CD4-positive, alpha-beta T cell treated with Interleukin-6 for 4 hours (primary cell): ENCODE data around the gene GNLY.
"Not testable (repeated sequence)": the region's sequence is repeated elsewhere in the genome, so short reads cannot be mapped to it uniquely, and the experiment has no call there.

Experiments used
- DNase-seq: peaks from one replicate; pipeline ENCODE4 v3.0.0-alpha.2; 2020; ENCODE audit warnings: mixed read lengths

GNLY gene

DNA sequence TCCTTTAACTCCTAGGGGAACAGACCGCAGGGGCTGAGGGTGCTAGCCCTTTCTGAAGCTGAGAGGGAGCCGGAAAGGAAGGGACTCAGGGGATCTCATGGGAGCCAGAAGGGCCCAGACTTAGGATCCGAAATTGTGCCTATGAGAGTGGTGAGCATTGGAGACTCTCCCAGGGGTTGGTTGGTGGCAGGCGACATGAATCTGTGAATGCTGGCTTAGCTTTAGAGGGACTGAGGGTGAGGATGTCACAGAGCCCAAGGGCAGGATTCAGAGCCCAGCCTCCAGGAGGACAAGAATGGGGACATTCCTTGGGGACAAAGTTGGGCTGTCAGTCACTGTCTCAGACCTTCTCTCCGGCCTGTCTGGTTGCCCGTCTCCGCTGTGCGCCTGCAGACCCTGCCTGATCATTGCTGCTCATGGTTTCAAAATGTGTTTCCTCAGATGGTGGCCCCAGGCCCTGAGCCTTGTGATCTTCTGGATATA is 17.5 kb downstream of the GNLY start:
- DNase-seq, result no peak

DNA sequence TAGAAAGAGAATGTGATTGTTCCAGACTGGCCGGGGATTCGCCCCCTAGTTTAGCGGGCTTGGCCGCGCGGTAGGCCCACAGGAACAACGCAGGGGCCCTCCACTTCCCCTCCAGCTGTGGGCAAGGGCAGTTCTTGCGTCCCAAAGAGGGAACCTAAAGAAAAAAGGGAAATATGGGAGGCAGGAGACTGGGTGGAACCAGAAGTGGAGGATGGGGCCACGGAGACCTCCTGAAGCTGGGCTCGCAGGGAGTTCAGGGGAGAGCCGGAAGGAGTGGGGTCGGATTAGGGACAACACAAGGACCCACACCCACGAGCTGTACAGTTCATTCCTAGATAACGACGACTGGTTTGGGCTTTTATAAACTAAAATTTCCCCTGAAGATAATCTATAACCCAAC is 18.2 kb downstream of the GNLY start:
- no peak for DNase-seq

DNA sequence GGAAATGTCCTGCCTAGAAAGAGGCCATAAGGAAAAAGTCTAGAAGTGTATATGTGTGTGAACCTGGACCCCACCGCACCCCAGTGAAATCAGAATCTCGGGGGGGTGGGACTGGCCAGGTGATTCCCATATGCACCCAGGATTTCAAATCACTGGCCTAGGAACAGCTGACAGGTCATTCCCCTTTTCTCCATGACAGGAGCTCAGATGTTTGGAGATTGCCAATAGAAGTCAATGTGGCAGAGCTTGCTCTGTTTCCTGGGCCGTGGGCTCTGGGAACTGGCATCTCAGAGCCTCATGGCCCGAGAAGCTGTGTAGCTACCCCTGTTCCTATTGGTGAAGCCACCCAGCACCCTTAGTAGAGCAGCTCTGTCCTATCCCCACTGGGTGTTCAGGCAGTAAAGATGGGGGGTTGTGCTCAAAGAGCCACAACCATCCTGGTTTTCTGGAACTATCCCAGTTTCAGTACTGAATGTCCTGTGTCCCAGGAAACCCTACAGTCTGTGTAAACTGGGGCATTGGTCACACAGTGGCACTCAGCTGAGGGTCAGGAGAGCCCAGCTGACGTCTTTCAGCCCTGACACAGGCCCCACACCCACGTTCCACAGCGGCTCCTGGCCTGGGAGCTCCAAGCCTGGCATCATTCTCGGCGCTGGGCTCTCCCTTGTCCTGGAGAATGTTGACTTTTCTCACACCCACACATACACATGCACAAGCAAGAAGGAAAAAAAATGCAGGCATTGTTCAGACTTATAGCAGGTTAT is 18.9 kb downstream of the GNLY start:
- no peak for DNase-seq

DNA sequence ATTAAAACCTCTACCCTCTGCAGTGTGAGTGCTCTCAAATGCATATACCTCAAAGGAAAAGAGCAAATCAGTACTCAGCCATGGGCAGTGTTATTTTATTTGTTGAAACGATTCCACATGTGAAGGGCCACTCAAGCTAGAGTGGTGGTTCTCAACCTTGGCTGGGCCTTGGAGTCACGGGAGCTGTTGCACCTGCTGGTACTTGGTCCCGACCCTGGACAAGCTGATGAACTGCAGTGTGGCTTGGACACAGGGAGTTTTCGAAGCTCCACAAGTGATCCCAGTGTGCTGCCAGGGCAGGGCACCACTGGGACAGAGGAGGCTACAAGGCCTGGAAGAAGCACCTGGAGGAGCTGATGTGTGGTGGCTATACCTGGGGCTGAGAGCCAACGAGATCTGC is 19.7 kb downstream of the GNLY start:
- no peak for DNase-seq

DNA sequence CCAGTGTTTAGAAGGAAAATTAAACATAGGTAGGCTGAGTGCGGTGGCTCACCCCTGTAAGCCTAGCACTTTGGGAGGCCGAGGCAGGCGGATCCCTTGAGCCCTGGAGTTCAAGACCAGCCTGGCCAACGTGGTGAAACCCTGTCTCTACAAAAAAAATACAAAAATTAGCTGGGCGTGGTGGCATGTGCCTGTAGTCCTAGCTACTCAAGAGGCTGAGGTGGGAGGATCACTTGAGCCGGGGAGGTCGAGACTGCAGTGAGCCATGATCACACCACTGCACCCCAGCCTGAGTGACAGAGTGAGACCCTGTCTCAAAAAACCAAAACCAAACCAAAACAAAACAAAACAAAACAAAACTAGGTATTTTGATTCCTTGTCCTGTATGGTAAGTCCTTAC is 20.3 kb downstream of the GNLY start:
- DNase-seq, result not testable (repeated sequence)

DNA sequence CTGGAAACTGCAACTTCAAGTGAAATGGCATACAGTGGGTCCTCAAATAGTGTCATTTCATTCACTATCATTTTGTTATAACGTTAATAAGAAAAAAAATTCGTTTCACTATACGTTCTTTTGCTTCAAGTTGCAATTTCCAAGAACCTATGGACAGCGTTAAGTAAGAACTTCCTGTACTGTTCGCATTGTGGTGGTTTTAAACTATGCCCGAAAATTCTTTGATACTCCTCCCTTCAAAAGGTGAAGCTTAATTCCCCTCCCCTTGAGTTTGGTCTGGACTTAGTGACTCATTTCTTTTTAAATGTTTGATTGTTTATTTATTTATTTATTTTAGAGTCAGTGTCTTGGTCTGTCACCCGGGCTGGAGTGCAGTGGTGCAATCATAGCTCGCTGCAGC is 20.7 kb downstream of the GNLY start:
- DNase-seq, result no peak

DNA sequence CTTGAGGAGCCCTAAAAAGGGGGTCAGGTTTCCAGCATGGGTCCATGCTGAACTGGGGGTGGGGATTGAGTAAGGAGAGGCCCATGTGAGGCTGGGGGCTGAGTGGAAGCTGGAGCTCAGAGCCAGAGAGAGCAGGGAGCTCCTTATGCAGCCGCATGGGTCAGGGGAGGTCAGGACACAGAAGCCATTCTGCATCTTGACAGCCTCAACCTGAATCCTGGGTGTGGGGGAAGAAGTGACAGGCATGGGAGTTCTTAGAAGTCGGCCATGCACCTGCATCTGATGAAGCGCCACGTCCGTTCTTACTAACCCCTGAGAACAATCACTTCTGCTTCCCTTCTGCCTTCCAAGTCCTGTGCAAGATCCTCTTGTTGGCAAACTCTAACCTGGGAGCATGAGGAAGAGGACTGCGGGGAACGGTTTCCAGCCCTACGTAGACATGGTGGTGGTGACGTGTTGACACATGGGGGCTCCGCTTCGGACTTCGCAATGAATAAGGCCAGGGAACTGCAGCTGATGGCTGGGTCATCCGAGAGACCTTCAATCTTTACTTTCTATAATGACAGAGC is 22.3 kb downstream of the GNLY start:
- DNase-seq, result no peak

DNA sequence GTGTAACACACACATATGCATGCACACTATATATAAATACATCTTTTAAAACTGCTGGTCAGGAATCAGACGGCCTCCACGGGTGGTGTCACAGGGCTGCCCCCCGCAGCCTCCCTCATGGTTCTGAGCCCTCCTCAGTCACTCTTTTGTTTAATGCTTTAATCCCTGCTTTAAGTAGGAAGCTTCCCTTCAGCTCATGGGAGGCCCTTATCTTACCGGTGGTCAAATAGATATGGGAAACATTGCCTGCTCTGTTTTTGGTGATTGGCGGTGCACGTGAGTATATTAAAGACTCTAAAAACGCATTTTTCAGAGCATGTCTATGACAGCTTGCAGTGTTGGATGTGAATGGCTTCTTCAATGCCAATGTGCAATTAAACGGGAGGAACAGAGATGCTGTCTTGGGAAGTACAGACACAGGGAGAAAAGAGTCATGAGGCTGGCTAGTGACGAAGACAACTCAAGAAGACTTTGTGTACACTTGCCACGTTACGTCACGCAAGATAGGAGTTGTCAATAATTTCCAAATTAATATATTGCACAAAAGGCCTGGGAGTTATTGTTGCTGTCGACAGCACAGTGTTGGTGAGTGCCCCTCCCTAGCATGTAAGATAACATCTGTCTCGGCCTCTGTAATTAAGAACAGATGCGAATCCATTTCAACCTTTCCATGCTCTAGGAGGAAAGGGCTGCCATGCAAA is 23.3 kb downstream of the GNLY start:
- no peak for DNase-seq

DNA sequence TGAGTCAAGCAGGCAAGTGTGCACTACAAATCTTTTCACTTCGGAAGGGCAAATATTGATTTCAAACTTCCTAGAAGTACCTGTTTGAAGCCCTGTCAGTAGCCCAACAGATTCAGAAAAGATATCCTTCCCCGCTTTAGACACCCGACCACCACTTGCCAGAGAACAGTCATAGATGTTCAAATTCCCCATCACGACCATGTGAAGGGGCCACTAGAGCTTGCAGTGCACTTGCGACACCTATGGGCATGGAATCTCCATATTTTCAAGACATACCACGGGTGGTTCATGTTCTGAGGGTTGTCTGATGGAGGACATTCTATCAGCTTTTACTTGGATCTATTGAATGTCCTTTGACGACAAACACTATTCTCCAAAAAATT is 23.8 kb downstream of the GNLY start:
- DNase-seq, result no peak

DNA sequence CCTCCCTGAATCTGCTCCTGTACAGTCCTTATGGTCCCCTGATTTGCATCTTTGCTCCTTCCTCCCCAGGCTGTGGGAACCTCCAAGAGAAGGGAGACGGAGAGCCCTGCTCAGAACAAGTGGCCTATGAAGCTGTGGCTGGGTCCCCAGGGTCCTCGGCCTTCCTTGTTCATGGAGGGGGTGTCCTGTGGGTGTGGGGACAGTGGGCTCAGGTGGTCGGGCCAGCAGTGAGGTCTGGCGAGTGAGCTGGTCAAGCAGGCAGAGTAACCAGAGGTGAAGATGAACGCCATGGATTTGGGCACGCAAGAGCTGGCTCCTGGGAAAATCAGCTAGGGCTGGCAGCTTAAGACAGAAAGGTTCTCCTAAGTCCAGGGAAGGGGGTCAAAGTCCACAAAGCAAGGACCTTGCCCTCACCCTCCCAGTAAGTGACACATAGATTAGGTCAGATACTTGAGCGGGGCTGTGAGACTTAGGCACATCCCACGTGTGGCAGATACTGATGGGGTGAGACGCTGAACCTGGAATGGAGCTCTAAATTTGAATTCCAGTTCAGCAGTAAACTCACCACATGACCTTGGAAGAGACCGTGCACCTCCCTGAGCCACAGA is 24.8 kb downstream of the GNLY start:
- DNase-seq, result no peak

DNA sequence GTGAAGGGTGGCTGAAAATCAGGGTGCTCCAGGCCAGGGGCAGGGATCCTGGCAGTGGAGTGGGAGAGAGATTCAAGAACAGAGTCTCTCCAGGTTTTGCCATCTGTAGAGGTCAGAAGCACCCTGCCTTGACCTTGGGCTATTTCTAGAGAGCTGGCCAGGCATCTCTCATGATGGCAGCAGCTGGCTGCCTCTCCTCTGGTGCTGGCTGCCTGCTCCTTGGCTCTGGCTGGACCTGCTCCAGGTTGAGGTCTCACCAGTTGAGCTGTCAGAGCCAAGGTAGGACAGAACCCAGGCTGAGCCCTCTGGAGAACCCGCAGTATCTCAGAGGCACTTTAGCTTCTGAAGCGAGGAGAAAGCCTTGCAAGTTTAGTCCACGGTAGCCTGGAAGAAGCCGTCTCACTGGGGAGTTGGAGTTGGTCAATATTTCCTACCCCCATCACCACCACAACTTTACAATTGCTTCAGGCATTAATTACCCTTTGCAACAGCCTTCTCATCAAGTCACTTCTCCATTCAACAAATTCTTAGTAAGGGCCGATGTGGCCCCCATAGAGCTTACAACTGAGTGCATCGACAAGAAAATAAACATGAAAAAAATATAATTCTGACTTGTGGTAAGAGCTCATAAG is 25.6 kb downstream of the GNLY start:
- DNase-seq, result no peak

DNA sequence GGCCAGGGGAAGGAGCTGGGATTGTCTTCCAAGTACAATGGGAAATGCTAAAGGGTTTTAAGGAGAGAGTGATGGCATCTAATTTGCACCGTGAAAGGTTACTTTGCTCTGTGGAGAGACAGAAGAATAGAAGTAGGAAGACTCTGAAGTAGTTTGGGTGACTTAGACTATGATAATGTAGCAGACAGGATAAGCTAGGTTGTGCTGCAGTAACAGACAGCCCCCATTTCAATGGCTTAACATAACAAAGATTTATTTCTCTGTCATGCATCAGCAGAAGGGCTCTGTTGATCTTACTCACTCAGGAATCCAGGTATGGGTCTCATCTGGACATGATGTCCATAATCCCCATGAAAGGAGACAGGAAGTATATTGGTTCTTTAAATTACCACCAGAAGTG is 26.4 kb downstream of the GNLY start:
- no peak for DNase-seq

DNA sequence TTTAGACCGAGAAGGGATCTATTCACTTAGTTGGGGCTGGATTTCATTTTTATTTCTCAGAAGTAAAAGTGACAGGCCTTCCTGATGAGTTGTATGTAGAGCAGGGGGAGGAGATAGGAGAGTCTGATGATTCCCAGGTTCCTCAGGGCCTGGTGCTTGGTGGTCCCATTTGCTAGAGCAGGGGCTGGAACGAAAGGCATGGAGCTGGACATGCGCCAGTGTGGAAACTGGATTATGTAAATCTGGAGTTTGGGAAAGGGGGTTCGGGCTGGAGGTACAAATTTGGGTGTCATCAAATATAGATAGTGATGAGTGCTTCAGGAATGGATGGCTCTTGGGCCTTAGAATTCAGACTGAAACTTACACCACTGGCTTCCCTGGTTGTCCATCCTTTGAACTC is 27.5 kb downstream of the GNLY start:
- DNase-seq, result no peak

DNA sequence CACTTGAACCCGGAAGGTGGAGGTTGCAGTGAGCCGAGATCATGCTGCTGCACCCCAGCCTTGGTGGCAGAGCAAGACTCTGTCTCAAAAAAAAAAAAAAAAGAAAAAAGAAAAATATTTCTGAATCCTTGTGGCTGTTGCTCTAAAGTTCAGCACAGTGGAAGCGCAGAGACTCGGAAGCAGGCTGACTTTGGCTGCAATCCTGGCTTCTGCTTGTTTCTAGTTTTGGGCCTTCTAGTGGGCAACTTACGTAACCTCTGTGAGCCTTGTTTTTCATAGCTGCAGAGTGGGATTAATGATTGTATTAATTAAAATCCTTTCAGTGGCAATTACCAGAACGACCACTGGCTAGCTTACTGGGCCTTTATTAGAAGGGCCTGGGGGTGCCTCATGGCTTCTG is 28.4 kb downstream of the GNLY start:
- DNase-seq, result no peak

DNA sequence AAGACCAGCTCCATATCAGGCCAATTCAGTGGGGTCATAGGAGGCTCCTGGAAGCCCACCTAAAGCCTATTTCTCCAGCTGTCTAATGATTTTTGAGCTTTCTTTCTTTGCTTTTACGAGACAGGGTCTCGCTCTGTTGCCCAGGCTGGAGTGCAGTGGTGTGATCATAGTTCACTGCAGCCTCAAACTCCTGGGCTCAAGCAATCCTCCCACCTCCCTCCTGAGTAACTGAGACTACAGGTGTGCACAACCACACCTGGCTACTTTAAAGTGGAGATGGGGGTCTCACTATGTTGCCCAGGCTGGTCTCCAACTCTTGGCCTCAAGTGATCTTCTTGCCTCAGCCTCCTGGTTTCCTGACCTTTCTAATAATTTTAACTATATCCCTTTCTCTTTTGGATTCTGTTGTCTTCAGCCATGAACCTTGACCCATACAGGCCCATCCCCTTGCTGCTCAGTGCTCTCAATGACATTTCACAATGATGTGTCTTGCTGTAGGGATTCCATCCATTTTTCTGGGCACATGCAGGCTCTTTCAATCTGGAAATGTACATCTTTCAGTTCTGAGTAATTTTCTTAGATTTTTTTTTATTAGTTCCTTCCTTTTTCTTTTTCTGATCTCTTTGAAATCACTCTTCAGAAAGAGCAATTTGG is 29.7 kb downstream of the GNLY start:
- DNase-seq, result no peak

DNA sequence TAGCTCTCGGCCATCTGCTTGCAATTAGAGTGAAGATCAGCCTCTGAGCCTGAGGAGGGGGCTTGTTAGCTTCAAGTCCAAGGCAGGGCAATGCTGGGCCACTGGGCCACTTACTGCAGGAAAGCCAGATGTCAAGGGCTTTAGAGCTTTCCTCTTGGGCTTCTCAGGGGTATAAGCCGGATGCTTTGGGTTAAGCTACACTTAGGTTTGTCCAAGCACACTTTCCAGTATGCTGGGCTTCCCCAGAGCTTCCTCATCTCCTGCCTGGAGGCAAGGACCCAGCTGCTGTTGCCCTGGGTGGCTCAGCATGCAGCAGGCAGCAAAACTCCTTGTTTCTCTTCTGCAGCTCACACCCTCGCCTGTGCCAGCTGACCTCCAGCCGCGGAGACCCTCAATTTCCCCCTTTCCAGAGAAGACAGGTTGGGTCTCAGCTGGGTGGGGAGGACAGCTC is 30.6 kb downstream of the GNLY start:
- DNase-seq, result no peak

DNA sequence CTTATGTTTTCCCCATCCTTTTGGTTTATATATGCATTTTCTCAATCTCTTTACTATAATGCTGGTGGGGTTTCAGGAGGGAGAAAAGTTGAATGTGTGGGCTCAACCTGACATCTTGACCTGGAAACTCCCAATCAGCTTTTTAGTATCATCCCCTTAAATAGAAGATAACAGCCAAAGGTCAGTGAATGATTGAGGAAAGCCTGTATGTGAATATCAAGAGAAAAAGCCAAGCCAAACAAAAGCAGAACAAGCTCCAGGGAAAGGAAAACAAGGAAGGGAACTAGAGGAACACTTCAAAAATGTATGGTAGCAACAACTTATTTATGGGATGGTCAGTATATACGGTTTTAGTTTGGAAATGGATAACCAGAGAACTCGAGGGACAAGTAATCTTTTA is 31.3 kb downstream of the GNLY start:
- DNase-seq, result no peak

DNA sequence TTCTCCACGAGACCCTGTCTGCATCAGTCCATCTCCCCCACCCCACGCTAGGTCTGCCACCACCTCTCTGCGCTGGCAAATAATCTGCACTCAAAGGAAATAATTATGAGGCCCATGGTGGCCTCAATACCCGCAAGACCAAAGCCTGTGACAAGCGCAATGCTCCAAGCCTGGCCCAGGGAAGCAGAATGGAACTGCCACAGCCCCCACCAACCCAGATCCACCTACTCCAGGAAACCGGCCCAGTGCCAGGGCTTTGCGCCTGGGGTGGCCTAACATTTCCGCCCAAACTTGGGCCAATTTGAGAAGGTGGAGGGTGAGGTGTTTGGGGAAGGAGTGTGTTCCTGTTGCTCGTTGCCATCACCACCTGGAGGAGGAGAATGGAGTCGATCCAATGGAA is 33.6 kb downstream of the GNLY start:
- DNase-seq, result no peak

DNA sequence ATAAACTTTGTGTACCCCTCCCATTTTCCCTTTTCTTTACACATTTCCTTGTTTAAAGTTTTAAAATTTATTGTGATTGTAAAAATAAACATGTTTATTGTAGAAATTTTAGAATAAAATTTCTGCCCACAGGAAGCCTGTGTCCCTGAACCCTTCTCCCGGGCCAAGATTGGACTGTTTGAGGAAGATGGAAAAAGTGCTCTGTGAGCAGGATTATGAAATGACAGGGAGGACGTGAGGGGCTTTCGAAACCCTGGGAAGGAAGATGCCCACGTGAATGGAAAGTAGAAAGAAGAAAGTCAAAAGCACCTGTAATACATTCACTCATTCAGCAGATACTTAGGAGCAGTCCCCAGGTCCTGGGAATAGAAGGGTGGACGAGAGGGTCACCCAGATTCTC is 34.2 kb downstream of the GNLY start:
- DNase-seq, result no peak

DNA sequence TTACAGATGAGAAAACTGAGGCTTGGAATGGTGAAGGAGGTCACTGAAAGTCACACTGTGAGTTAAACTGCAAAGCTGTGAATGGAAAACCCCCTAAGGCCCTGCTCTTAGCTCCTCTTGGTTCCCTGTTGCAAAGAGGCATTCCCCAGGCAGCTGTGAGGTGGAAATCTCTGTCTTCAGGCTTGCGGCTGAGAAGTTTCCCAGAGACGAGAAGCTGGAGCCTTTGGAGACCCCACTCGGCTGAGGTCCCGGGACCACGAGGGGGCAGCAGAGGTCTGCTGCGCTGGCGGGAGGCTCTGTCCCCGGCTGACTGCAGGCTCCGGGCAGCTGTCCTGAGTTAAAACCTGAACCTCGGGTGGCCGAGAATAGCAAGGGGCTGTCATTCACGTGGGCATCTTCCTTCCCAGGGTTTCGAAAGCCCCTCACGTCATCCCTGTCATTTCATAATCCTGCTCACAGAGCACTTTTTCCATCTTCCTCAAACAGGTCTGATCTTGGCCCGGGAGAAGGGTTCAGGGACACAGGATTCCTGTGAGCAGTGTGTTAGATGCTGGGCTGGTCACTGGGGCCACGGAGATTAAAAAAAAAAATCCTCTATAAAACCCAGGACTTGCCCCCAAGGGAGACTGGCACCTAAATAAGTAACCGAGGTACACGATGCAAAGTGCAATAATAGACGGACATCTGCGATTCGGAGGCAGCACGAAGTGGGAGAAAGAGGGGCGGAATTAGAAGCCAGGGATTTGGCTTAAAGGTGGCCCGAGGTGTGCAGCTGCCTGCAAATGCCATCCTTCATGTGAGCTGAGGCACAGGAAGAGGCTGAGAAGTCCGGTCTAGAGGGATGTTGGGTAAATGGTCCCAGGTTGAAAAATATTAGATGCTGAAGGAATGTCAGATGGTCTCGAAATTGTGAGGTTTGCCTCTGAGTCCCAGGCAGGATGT is 35.0 kb downstream of the GNLY start:
- peak; percentile 74 for DNase-seq

DNA sequence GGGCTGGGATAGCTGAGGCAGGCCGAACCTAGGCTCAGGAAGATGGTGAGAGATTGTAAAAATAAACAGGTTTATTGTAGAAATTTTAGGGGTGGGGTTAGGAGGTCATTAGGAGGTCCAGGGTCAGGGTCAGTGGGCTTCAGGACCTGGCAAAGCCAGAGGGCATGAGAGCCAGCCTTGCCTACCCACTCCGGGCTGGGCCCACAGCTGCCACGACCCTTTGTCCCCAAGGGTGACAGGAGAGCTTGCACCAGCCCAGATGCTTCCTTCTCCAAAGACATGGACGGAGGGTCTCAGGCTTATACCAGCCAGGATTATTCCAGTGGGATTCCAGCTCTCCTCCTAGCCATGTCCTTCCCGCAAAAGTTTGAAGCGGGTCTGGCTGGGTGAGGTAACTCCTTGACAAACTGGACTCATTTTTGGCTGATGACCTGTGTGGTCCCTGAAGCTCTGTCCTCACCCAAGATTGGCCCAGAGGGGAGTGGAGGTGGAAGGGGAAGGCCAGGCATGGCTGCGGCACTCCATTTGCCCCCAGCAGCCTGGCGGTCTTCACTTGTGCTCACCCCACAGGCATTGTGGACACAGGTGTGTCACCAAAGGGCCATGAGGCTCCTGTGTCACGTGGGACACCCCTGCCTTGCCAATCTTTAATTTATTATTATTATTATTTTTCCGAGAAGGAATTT is 35.8 kb downstream of the GNLY start:
- no peak for DNase-seq
